HG03045 (cell line): Measurements from ENCODE around the gene DAAM1.
A peak's percentile ranks its signal among the peaks of the same experiment; 100 is the strongest.

ENCODE experiments used
- ATAC-seq: cut with Tn5 transposase; IDR thresholded peaks from one replicate; pipeline ENCODE4 v1.9.1; 2021; ENCODE audit warnings: mild to moderate bottlenecking, moderate library complexity; ENCODE audit not compliant: unreplicated experiment

The DAAM1 gene

DNA sequence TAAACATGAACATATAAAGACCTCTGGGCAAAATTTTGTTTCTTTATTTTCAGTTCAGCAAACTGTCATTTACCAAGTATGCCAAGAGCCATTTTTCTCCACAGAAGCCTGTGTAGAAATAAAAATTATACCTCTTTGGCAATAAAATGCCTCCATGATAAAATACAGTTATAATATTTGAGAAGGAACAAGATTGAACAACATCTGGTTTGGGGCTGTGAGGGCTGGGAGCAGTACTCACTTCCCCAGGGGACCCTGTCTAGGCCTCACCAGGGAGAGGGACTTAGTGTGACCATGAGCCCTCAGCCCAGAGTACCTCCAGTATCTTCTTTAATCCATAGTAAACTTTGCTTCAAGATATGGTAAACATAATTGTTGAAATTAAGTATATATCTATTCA is 65.1 kb downstream of the DAAM1 start:
- ATAC-seq = no peak

DNA sequence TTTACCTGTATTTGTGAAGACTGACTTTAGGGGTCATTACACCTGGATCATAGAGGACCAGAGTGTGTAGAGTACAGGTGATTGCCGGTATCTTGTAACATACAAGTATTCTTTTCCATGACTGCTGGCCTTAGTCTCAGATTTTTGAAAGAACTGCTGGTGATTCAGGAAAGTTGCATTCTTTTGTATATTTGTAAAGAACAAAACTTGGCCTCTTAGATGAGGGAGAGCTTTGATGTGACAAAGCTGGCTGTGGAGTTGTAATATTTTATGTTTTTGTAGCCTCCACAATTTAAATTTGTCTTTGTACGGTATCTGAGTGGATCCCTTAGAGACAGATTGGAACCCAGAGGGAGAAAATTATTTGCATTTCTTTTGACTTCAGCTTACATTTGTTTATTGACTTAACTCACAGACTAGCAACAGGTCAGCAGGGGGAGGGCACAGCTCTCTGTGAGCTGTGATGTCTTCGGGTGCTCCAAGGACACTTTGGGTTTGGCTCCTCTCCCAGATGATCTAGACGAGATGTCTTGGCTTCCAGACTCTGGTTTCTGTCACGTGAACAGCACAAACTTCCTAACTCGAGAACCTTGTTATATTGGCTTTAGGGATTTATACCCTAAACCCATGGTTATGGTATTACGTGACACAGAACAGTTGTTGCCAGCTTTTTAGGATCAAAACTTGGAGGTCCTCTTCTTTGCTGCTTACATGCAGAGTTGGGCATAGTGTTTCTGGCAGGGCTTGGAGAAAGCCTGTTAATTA is 65.9 kb downstream of the DAAM1 start:
- ATAC-seq = no peak

DNA sequence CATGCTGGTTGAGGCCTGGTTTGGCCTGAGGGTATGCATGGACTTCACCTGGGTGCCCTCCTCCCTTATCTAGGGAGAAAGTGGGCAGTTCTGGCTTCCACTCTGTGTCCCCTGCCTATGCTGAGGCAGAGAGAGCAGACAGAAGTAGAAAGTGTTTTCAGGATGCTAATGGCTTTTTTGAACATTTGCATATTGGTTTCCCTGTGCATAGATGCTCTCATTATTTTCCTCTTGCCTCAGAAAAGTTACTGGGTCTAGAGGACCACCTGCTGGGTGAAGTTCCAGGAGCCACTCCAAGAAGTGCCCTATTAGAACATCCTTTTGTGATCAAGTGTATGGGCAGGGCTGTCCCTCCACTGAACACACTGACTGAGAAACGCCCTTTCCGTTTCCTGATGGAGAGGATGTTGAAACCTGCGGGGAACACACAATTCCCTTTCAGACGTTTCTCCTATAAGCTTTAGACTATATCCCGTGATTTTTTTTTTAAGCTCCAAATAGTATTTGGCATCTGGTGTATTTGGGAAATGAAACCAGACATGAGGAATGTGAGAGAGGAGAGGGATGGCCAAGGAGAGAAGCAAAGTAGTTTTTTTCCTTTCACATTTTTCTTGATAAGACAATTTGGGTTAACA is 66.6 kb downstream of the DAAM1 start:
- no peak for ATAC-seq

- no peak for ATAC-seq
Observed at GRCh38 chr14:59256331-59256730, 67.9 kb downstream of the DAAM1 start.

GRCh38 chr14:59261334-59261733 is 72.9 kb downstream of the DAAM1 start:
- ATAC-seq = no peak

DNA sequence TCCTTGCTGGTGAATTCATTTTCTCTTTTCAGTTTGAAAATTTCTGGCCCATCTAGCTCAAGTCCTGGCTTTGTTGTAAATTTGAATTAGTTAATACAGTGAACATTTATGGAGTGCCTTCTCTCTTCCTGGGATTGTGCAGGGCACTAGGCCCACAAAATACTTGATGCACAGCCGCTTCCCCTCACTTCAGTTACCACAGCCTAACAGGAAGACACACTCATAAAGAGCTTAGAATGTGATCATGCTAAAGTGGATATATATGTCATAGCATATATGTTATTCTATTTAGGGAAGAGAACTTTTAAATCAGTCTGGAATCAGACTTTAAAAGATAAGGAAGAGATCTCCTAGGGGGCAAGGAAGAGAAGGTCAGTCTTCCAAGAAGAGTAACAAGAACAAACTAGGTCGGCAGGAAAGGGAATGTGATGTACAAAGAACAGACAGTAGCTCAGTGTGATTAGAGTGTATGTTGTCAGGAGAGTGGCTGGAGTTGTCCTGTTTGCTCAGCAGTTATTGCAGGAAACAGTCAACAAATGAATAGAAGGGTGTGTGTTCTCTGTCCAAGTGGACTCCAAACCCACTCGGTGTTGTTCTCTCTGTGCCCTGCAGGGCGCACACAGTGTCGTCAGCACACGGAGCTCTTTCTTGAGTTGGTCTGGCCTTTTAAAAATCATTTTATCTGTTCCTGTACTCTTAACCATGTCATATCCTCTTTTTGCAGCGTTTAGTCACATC is 74.4 kb downstream of the DAAM1 start:
- no peak for ATAC-seq

- no peak for ATAC-seq
Observed at GRCh38 chr14:59265808-59266207, 77.3 kb downstream of the DAAM1 start.

DNA sequence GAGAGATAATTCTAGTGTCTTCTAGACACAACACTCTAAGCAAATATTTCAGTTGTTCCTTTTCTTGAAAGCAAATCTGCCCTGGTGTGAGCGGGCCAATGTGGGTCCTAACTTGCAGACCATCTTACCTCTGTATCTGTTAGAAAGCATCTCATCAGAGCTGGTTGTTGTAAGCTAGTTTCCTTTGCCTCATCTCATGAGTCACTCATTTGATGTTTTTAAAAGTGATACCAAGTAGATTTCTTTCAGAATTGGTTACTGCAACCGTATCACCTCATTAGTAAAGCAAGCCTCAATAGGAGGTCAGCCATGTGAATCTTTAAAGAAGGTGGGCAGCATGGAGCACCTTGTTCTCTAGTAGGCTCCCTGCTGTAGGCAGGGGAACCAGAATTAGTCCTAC is 78.6 kb downstream of the DAAM1 start:
- ATAC-seq = no peak

DNA sequence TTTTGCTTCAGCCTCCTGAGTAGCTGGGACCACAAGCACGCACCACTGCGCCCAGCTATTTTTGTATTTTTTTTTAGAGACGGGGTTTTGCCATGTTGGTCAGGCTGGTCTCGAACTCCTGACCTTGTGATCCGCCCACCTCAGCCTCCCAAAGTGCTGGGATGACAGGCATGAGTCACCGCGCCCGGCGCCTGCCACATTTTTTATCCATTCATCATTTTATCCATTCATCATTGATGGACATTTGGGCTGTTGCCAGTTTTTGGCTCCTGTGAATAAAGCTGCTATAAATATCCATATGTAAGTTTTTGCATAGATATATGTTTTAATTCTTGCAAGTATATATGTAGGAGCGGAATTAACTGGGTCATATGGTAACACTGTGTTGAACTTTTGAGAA is 79.5 kb downstream of the DAAM1 start:
- ATAC-seq = no peak

GRCh38 chr14:59268858-59269257 is 80.4 kb downstream of the DAAM1 start:
- no peak for ATAC-seq

DNA sequence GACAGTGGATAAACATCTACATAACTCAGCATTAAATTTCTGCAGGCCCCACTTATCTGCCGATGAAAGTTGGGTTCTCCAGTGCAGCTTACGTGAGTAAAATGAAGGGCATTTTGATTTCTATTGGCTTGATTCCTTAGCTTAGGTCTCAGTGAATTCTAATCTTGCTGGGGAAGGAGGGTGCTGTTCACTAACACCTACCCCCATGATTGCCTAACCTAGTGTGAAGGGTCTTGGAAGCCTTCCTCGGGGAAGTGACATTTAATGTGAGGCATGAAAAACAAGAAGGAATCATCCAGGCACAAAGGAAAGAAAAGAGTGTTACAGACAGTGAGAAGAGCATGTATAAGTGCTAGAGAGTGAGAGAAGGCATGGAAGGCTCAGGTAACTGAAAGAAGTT is 81.0 kb downstream of the DAAM1 start:
- no peak for ATAC-seq

DNA sequence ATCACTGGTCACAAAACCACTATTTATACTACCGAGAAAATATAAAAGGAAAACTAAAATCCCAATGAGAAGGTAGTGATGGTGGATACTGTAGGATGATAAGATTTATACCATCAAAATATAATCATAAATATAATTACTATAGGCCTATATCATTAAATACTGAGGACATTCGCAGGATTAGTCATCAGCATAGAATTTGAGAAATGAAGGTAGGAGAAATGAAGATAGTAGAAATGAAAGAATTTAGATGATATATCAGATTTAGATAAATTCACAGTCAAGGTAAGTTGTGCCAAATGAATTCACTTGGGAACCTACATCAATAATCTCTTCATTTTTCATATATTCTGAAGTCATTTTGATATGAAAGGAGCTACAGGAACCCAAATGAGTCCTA is 82.8 kb downstream of the DAAM1 start:
- no peak for ATAC-seq

DNA sequence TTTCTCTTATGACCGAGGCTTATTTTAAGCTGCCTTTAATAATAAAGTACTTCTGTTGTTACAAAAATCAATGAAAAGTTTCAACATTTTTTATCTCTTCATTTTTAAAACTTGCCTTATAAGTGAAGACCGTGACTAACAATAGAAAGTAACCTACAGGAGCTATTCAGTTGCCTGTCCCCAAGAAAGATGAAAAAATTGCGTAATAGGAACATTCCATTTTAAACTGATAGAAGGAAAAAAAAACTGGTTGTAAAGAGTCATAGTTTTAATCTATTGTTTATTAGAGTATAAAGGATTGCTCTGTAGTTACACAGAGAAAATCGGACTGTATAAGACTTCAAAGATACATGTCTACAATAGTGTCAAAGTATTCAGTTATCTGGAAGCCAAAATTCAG is 83.3 kb downstream of the DAAM1 start:
- no peak for ATAC-seq

- ATAC-seq = no peak
Observed at GRCh38 chr14:59272633-59273032, 84.2 kb downstream of the DAAM1 start.

DNA sequence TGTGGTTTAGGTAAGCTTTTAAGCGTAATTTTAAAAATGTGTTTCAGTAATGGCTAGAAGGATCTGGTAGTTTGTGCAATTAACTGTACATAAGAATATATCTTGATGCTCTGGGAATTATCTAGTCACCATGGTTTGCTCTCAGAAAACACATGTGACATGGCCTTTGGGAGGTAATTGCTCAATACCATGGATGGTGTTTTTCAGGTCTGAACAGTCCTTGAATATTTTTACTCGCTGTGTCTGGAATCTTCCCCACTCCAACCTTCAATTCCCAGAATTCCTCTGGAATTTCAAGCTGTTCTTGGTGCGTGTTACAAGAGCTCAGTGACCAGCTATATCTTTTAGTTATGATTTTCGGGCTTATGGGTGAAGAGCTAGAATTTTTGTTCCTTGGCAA is 85.3 kb downstream of the DAAM1 start:
- no peak for ATAC-seq

- peak; percentile 64 for ATAC-seq
Observed at GRCh38 chr14:59274991-59275391, 86.5 kb downstream of the DAAM1 start.

DNA sequence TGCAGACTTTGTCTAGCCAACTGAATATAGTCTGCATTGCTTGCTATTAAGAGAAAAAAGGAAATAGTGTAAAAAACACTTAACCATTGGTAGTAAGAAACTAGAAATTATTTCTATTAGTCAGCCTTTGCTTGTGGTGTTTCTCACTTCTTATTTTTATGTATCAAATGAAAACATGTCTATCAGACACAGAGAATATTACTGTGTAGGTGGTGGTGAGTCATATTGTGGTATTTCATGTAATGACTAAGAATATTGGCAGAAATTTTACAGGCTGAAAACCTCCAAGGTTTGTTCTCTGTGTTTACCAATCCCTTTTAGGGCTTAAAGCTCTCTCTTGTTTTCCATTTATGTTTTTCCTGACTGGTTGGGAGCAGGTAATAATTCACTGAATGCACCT is 87.2 kb downstream of the DAAM1 start:
- peak; percentile 79 for ATAC-seq

GRCh38 chr14:59276235-59276634 is 87.8 kb downstream of the DAAM1 start:
- no peak for ATAC-seq

DNA sequence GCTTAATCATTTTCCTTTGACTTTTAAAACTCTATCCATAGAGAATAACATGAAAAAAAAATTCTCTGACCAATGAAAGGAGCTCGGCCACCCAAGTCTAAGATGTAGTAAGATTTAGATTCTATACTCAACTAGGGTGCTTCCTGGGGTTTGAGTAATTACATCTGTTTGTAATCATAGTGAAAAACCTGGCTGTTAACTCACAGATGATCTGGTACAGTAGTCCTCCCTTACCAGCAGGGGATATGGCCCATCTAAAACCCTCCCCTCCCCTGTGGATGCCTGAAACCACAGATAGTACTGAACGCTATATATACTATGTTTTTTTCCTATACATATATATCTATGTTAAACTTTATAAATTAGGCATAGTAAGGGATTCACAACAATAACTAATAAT is 89.2 kb downstream of the DAAM1 start:
- ATAC-seq = no peak

- ATAC-seq = no peak
Observed at GRCh38 chr14:59278111-59278510, 89.6 kb downstream of the DAAM1 start.

DNA sequence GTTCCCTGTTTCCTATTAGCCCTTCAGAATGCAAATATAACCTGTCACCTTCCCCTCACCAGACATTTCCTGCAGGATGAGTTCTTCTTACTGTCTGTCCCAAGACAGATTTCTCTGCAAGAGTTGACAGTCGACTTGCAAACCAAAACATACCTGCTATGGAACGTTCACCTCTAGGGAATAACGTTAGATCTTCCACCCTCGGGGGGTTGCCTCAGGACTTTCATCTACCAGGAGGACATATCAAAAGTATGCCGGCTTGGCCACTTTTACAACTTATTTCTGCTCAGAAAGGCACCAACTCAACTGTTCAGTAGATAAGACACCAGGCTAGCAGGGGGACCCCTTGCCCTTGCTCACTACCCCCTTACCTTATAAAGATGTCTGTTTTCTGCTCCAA is 92.5 kb downstream of the DAAM1 start:
- ATAC-seq = no peak
